Forelimb muscle (tissue), 1 donor: Measurements from ENCODE around the gene MYRIP. TPM values are rescaled to one million over a fixed set of nuclear protein-coding genes. Genes with fewer than 3 reads are reported as not detected.
"Not testable (repeated sequence)": the region's sequence is repeated elsewhere in the genome, so short reads cannot be mapped to it uniquely, and the experiment has no call there.

Source experiments
- DNase-seq: peaks from one replicate; pipeline ENCODE4 v3.0.0-alpha.2; 2013; ENCODE audit warnings: low read depth
- polyA plus RNA-seq: library from polyadenylated mRNA; unstranded; fragments of 120-200 nt; gene quantifications from one replicate; pipeline ENCODE4 v1.2.1, GENCODE V29; 2013; ENCODE audit not compliant: insufficient read length

MYRIP gene
- polyA plus RNA-seq, 1 donor: 0.89 TPM

DNA sequence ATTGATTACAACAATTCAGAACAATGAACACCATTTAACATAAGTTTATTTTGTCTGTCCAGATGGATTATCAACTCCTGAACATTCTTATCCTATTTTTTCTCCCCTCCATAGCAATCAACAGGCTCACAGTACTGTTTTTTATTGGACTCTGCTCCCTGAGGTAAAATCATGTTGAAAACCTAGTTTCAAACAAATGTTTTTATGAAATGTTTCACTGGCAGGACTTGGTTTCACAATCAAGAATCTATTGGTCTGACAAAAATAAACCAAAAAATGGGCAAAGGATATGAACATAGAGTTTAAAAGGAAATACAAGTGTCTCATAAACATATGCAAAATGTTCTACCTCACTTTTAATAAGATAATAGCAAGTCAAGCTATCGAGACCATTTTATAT is 2.6 kb upstream of the MYRIP start:
- DNase-seq: no peak

DNA sequence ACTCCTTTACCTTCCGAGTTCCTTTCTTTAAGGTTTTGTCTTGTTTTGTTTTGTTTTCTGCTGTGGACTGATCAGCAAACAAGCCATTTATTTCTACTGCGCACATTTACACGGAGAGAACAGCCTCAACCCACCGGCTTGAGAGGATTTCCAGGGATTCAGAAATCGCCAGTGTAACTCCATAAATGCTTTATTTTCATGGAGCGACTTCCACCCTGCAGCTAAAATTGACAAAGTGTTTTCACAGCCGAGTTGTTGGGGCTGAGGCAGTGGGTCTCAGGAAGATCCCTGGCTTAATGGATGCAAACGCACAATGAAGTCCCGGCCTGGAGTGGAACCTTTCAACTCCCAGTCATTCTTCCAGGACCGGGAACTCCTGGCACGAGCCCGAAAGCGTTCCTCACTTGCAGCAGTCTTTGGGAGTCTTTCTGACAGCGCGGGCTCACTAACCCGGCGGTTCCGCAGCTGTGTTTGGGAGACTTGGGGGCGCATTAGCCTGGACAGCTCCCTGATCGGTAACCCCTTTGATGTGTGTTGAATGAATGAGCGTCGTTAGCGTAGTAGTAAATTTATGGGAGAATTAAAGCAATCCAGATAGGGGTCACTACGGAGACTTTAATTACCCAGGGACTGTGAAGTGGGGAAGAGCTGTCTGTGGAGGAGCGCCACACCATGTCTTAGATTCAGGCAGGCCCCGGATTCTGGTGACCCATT is 785 bp upstream of the MYRIP start:
- DNase-seq: no peak

DNA sequence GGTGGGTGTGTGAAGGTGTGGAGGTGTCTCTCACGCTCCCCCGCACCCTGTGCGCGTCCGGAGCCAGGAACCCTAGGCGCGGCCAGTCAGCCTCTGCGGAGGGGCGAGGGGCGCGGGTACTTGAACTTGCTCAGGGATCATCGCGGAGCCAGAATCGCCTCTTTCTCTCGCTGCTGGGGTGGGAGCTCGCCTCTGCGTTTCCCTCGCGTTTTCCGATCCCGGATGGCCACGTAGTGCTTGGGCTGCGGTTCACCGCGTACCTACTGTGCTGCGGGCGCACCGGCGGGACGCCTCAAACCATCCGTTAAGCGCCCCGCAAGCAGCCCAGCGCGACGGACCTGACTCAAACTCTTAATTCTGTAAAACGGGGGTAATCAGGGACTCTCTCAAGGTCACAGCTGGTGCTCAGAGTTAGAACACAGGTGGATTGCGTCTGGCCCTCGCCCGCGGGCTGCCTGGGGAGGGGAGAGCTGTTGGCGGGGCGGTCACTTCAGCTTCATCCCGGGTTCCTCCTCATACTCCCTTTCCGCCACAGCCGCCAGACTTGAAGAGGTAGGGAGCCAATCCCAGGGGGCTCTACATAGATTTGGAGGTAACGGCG is 686 bp downstream of the MYRIP start:
- no peak for DNase-seq

DNA sequence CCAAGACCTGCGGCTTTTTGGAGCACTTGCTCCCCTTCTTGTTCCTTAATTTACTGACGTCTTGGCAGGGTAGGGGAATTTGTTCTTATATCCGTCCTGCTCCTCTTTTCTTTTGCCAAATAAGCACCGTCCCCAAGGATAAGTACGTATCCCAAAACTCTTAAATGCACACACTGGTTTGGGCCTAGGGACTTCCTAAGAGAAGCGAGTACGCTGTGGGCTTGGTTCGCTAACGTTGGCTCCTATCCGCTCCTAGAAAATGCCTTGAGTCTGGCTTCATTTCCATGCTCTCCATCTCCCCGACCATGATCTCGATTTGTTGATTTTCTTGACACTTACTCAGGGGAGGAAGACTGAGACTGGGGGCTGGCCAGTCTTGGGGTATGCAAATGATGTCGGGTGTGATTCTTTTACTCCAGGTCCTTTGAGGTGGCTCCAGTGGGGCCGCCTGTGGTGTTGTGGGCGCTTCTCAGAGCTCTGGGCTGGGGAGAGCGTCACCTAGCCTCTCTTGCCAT is 1.3 kb downstream of the MYRIP start:
- no peak for DNase-seq

DNA sequence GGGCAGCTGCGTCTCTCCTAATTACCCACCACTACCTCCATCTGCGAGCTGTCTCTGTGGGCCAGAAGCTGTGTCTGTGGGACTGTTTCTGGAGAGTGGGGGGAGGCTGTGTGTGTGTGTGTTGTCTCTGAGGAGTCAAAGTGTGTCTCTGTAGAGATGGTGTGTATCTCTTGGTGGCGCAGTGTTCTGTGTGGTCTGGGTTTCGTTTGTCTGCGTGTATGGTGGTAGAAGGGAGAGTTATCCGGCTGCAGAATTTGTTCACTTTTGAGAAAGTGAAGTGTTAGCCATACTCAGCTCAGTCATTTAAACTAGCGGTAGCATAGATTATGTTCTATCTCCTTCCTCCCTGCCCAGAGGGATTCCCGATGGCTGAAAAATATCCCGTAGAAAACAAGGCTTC is 2.2 kb downstream of the MYRIP start:
- no peak for DNase-seq

DNA sequence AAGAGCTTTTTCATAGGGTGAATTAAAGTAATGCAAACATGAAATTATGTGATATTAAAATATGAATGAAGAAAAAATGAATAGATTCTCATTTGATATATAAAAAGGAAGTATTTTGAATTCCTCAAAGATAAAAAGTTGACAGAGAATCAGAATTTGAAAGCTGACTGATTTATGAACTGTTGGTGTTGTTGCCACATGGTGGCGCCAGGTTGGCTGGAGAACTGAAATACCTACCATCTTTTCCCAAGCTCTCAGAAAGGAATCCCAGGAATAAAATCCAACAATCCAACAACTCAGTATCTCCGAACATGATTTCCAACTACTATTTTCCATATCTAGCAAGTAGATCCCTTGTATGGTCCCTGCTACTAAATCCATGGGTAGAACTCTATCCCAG is 3.1 kb downstream of the MYRIP start:
- DNase-seq: no peak

DNA sequence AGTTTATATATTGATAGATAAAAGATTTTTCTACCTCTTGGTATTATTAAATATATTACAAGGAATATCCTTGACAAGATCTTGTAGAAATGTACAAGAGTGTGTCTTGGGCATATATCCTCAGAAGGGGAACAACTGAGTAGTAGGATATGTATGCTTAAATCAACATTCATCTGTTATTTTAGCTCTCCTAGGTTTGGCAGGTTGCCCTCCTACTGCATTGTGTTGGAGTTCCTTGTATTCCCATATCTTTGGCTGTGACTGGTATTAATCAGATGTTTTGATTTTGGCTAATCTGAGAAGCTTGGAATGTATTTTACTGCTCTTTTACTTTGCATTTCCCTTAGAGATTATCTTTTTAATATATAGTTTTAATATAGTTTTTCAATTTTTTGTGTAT is 4.6 kb downstream of the MYRIP start:
- DNase-seq: no peak

DNA sequence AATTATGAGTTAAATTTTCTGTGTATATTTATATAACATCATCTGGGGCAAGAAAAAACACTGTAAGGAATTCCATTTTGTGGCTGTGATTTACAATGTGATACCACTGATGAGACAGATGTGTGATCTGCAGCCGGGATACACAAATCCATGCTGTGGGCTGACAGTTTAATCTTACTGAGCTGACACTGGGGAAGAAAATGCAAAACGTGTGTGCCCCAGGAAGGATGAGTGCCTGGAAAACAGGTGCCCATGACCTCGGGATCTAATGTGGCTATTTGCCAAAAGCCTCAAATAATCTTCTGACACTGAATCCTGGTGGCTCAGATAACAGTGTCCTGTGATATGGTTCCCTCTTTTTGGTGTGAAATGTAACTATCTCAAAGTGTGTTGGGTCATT is 10.5 kb downstream of the MYRIP start:
- DNase-seq: no peak

DNA sequence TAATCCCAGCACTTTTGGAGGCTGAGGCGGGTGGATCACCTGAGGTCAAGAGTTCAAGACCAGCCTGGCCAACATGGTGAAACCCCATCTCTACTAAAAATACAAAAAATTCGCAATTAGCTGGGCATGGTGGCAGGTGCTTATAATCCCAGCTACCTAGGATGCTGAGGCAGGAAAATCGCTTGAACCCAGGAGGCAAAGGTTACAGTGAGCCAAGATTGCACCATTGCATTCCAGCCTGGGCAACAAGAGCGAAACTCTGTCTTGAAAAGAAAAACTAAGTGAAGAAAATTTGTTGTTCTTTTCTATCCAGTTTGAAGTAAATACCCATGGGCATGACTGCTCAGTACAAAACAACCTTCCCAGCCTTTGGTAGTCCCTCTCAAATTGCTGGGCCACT is 24.4 kb downstream of the MYRIP start:
- DNase-seq: not testable (repeated sequence)

DNA sequence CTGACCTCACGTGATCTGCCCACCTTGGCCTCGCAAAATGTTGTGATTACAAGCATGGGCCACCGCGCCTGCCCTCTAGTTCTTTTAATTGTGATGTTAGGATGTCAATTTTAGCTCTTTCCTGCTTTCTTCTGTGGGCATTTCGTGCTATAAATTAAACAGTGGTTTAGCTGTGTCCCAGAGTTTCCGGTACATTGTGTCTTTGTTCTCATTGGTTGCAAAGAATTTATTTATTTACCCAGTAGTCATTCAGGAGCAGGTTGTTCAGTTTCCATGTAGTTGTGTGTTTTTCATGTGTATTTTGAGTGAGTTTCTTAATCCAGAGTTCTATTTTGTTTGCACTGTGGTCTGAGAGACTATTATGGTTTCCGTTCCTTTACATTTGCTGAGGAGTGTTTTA is 30.1 kb downstream of the MYRIP start:
- no peak for DNase-seq

DNA sequence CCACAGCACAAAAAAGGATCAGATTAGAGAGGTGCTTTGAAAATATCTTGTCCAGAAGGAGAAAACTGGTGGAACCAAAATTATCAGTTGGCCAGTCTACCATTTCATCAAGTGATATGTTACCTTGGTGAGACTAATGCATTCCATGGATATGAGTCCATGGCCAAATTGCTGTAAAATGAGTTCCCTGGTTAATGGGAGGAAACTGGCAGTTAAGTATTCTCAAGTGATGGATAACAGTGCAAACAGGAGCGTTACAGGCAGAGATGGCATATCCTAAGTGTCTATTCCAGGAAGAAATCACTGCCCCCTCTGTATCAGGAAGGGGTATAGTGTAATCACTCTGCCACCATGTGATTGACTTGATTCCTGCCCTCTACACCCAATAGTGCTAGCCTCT is 34.0 kb downstream of the MYRIP start:
- DNase-seq: no peak

DNA sequence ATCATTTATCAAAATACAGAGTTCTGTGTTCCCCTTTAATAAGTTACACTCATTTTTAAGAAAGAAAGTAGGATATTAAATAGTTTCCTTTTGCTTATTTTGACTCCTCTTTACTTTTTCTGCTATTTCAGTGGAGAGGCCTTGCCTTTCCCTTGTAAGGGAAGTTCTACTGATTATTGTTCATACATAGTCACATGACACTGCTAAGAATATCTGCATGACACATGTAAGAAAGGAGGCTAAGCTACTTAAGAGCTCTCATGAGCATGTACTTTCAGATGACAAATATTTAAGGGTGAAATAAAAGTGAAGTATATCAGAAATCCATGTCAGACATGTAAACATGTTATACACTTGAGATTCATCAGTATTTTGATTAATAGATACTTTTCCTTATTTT is 39.0 kb downstream of the MYRIP start:
- no peak for DNase-seq

DNA sequence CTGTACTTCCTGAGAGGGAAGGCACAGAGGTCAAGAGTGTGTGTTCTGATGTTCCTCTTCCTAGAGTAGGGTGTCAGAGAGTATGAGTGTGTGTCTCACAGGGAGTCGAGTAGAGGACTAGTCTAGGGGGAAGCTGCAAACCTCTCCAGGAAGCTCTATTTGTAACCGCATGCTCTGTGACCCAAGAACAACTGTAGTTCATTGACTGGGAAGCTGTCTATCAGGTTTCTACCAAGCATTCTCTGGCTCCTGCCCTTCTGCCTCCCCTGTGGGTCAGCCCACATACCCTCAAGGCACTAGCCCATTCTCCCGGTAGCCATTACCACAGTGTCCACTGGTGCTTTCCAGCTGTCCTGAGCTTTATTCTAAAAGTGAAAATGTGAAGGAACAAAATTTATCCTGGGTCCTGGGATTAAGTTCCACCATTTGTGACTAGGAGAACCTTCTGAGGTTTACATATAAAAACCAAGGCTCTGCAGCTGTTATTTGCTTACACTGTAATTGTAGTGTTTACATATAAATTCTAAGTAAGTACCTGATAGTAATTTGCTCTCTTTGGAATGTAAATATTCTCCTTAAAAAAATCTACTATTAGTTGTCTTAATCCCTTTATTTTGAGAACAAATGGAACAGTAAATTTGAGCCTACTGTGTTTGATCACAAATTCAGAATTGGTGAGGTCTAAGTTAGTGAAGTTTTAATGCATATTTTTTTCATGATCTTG is 40.7 kb downstream of the MYRIP start:
- DNase-seq: no peak

DNA sequence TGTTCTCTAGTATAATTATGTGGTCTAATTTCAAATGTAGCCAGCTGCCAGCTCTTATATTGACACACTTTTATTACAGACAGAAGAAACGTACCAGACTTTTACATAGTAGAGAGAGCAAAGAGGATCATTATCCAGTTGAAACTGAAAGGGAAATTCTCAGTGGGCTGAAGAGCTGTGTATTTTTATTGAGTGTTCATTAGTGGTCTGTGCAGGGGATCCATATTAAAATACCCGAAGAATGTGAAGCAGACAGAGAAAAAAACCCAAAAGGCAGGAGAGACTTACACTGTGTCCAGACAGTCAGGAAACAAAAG is 41.3 kb downstream of the MYRIP start:
- DNase-seq: no peak

DNA sequence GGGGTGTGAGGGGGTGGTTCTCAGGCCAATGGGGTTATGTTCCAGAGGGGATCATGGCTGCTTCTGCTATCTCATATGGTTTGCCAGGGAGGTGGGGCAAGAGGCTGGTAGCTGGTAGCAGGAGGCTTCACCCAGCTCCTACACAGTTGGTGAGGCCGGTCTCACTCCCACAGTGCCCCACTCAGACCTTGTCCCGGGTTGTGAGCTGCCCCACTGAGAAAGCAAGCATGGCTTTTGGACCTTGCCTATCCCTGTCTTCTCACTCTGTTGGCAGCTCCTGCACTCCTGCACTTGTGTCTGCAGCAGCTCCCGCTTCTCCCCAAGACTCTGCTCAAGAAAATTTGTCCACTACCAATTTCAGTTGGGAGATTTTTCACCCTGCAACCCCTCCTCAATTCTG is 46.1 kb downstream of the MYRIP start:
- no peak for DNase-seq

DNA sequence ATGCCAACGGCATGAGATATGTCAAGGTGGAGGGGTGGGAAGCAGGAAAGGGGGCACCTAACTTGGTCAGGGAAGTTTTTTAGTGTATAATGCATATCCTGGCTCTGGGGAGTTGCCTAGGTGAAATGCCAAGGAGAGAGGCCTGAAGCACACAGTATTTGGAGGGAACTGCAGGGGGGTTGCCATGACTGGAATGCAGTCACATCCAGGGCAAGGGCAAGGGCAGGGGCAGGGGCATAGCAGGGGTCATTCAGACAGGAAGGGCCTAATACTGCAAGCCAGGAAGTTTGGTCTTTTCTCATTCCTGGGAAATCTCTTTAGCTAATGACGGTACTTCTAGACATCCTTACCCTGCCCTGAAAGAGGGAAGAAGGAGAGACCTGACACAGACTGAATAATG is 60.5 kb downstream of the MYRIP start:
- no peak for DNase-seq

DNA sequence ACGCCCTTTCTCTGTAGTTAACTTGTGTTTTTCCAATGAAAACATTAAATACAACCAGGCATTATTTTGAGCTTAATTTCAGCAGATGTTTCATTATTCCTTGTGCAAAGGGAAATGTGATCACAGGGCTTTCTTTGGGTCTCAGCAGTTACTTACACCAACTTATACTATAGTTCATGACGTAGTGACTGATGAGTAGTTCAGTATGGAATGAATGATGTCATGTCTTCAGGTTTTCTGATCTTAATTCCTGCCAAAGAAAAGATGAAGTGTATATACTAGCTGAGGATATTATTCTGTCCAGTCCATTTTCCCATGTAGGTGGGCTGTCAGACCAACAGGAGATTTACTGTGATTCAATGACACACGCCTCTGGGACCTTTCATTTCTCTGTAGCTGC is 61.3 kb downstream of the MYRIP start:
- DNase-seq: no peak

DNA sequence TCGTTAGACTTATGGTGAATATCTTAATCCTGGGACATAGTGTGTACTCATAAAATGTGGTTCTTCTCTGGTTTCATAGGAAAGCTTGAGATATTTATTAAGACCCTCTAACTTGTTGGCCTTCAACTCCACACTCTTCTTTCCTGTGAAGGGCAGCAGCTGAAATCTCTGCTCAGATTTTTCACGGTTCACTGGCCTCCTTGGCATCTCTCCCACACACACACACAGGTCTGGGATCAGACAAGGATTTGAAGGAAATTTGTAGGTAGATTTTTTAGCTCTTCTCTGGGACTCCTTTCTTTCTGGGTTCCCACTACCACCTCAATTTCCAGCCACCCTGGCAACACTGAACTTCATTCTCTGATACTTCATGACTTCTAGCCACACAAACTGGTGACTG is 70.2 kb downstream of the MYRIP start:
- no peak for DNase-seq

DNA sequence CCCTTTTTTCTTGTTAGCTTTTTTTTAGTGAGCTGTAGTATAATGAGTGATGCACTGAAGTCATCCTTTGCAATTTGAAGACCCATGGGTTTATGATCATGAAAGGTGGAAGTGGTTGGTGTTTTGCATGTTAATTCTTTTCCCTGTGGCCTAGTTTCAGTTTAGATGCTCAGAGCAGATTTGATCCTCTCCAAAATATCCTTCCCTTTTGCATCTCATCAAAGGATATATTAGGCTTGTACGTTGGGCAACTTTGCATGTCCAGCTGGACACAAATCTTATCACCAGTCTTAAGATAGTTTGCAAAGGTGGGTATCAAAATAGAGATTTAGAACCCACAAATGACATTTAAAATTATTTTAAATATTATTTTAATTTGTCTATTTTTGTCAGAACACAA is 72.7 kb downstream of the MYRIP start:
- no peak for DNase-seq

DNA sequence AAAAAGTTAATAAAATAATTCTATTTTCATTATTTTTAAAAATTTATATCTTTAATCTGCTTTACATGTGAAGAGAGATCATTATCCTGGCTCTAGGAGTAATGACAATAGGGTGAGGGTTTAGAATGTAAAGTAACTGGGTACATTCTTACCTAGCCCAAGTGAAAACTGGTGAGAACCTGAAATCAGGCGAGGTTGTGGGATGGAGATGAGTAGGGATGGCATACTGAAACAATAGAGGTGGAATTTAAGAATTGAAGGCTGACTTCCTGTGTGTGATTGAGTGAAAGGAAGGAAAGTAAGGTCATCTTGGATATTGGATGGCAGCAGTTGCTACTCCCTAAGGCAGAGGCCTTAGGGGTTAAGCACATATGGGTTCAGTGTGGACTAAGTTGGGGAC is 82.7 kb downstream of the MYRIP start:
- DNase-seq: no peak

DNA sequence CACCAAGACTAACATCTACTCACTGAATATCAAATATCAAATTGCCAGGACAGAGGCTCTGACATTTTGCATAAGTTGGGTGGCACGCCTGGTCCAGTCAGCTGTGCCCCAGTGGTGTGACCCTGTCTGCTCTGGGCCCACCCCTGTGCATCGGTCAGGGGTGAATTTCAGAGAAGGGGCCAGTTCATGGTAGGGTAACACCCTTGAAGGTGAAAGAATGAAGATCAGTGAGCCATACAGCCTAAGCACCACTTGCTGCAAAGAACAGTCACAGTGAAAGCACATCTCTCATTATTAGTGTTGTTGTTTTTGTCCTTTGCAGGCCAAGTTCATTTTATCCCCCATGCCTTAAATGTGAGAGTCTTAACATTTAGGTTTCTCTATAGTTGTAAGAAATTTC is 86.8 kb downstream of the MYRIP start:
- no peak for DNase-seq

DNA sequence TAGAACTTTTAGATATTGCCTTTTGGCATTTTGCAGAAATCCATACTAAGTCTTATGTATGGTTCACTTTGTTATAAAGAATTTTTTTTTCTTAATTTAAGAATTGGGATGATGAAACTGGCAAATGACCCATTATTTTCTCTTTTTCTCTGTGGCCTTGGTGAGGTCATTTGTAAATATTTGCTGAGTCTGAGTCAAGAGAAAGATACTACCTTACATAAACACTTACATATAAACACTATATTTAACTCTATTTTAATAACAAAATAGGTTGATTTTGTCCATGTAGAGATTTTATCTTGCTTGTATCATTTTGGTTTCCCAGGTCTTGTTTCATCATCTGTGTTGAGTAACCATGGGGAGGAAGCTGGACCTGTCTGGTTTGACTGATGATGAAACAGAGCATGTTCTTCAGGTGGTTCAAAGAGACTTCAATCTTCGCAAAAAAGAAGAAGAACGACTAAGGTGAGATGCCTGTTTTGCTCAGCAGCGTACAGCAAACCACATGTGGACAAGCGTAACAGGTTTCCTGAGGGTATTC is 91.1 kb downstream of the MYRIP start:
- DNase-seq: no peak

DNA sequence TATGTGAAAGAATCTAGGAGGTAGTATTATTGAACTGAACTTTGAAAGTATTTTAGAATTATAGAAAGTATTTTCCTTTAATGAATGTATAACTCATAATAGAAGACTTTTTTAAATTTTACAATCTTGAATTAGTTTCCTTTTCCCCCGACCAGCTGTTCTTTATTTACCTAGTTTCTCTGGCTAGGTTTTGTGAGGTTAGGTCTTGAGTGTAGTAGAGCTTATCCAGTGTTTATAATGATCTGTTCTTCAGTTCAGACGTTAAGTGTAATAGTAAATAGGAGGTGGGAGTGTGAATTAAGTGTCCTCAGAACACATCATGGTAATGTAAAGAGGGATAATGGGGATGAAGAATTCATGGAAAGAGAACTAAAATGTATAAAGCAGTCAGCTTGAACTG is 93.8 kb downstream of the MYRIP start:
- DNase-seq: no peak
